Body of pancreas (tissue), 4 donors: ENCODE measurements around the gene TLCD2. TPM values are rescaled to one million over a fixed set of nuclear protein-coding genes. Genes with fewer than 3 reads are reported as not detected.

Experiments used
- ATAC-seq: fragments of 150-250 bp; one replicate; pipeline ENCODE4 v1.9.1; 2016
- DNase-seq, 4 donors: peaks; one replicate each; pipeline ENCODE4 v3.0.0-alpha.2; 2019
- H3K27ac ChIP-seq, 4 donors: fragments of 200-600 bp; sonication (generic); 1 replicate in 3 of 4; 2 replicates in 1 of 4; pipeline versions ENCODE4 v1.5.1 to v1.6.1; 2016 to 2019; ENCODE audit warnings: mild to moderate bottlenecking in 1 of 4, mixed read lengths in 1 of 4, moderate library complexity in 1 of 4
- H3K27me3 ChIP-seq, 2 donors: fragments of 200-600 bp; sonication (generic); one replicate each; pipeline ENCODE4 v1.6.0; 2016; ENCODE audit warnings: mild to moderate bottlenecking in 1 of 2
- H3K36me3 ChIP-seq, 2 donors: fragments of 200-600 bp; sonication (generic); replicated peaks in 1 of 2; 2 replicates each; pipeline ENCODE4 v1.5.1; 2016; ENCODE audit warnings: low read depth in 2 of 2; ENCODE audit not compliant: insufficient read depth in 1 of 2
- H3K4me1 ChIP-seq: fragments of 200-600 bp; sonication (generic); one replicate; pipeline ENCODE4 v1.6.0; 2016
- H3K4me3 ChIP-seq, 2 donors: fragments of 200-600 bp; sonication (generic); 1 replicate in 1 of 2; 2 replicates in 1 of 2; pipeline ENCODE4 v1.5.1; 2016 to 2019
- H3K9me3 ChIP-seq, 3 donors: fragments of 200-600 bp; sonication (generic); 1 replicate in 2 of 3; 2 replicates in 1 of 3; pipeline ENCODE4 v1.5.1; 2016
- POLR2A ChIP-seq, 3 donors: fragments of 450-650 bp; IDR thresholded peaks; one replicate each; pipeline ENCODE4 v1.6.1; 2016; ENCODE audit warnings: antibody characterized with exemption in 3 of 3, mild to moderate bottlenecking in 2 of 3
- WGBS, 2 donors: methylation state at CpG; one replicate each; pipeline ENCODE4 v1.1.5; 2017; 5-methylcytosine and 5-hydroxymethylcytosine counted together
- intact Hi-C: fragments of 100-400 bp; cut with DNase I; formaldehyde crosslinking; loops from one replicate; pipeline ENCODE4 v1.15.1; 2023
- total RNA-seq, 2 donors: library from RNA; depleted of rRNA; stranded (reverse); fragments of >200 nt; gene quantifications; one replicate each; pipeline ENCODE4 v1.1.0, GENCODE V29; 2016
- TF ChIP-seq, protein P1 (sequence below), 7 experiments: fragments of 450-650 bp in 4 of 7; fragments of 200-600 bp in 3 of 7; sonication (generic) in 3 of 7; IDR thresholded peaks; one replicate each; pipeline ENCODE4 v1.5.1; 2016 to 2019; ENCODE audit warnings: antibody characterized with exemption in 7 of 7

The TLCD2 gene
- total RNA-seq, 2 donors from 2014 or later: 1.6 to 2.6 TPM

DNA sequence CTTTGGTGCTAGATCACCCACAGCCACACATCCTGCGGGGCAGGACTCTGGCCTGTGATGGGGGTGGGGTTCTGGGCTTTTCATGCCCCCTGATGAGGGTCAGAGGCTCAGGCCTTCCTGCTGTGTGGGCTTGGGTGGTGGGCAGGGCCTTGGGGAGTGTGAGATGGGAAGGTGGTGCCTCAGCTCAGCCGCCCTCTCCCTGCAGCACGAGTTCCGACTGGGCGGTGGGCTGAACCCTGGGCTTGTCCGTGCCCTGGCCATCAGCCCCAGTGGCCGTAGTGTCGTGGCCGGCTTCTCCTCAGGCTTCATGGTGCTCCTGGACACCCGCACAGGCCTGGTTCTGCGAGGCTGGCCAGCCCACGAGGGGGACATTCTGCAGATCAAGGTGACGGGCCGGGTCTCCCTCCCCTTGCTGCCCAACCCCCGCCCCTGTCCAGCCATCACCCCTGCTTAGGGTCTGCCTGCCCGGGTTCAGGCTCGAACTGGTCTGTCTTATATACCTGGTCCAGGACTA is 25.7 kb upstream of the TLCD2 start:
- H3K27me3 ChIP-seq: no peaks in the 10 kb centered on the region
- H3K9me3 ChIP-seq: no peaks in the 10 kb centered on the region
- ATAC-seq: no peak
- intact Hi-C loops: no loop called here
- no peak for DNase-seq
- H3K36me3 ChIP-seq: no peaks in the 10 kb centered on the region
- TF ChIP-seq POLR2A (IDR thresholded peaks at IDR 0.05): no peak
- TF ChIP-seq, protein P1, sequence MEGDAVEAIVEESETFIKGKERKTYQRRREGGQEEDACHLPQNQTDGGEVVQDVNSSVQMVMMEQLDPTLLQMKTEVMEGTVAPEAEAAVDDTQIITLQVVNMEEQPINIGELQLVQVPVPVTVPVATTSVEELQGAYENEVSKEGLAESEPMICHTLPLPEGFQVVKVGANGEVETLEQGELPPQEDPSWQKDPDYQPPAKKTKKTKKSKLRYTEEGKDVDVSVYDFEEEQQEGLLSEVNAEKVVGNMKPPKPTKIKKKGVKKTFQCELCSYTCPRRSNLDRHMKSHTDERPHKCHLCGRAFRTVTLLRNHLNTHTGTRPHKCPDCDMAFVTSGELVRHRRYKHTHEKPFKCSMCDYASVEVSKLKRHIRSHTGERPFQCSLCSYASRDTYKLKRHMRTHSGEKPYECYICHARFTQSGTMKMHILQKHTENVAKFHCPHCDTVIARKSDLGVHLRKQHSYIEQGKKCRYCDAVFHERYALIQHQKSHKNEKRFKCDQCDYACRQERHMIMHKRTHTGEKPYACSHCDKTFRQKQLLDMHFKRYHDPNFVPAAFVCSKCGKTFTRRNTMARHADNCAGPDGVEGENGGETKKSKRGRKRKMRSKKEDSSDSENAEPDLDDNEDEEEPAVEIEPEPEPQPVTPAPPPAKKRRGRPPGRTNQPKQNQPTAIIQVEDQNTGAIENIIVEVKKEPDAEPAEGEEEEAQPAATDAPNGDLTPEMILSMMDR (IDR thresholded peaks at IDR 0.05): no peak
- no peak overlapping the region for H3K4me3 ChIP-seq
- H3K4me1 ChIP-seq: no peaks in the 10 kb centered on the region
- no peak overlapping the region for H3K27ac ChIP-seq
- 90 to 96% methylated on average over 4 to 11 of the region's 17 CpGs for WGBS, 2 donors

DNA sequence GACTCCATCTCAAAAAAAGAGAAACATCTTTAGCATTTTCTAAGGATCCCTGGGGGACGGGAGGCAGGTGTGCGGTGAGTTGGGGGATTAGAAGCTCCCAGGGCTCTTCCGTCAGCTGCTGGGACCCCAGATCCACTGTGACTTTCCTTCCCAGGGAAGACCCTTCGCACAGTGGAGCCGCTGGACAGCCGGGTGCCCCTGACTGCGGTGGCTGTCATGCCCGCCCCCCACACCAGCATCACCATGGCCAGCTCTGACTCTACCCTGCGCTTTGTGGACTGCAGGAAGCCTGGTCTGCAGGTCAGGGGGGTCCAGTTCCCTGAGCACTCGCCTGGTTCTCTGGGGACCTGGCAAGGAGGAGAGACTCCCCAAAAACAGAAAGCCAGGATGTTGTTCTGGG is 25.2 kb upstream of the TLCD2 start:
- Histone ChIP-seq H3K4me1 (no peaks in the 10 kb centered on the region), H3K27ac (no peak overlapping the region), H3K36me3 (no peaks in the 10 kb centered on the region), H3K9me3 (no peaks in the 10 kb centered on the region), H3K27me3 (no peaks in the 10 kb centered on the region), H3K4me3 (no peak overlapping the region)
- DNase-seq: no peak
- TF ChIP-seq POLR2A (IDR thresholded peaks at IDR 0.05): no peak
- TF ChIP-seq, protein P1 (IDR thresholded peaks at IDR 0.05): no peak
- intact Hi-C loops: no loop called here
- 98 to 100% methylated on average over 7 to 9 of the region's 10 CpGs for WGBS, 2 donors
- no peak for ATAC-seq

DNA sequence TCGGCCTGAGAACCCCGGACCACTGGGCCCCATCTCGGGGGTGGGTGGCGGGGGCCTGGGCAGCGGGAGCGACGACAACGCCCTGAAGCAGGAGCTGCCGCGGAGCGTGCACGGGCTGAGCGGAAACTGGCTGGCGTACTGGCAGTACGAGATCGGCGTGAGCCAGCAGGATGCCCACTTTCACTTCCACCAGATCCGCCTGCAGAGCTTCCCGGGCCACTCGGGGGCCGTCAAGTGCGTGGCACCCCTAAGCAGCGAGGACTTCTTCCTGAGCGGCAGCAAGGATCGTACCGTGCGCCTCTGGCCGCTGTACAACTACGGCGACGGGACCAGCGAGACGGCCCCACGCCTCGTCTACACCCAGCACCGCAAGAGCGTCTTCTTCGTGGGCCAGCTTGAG is 23.6 kb upstream of the TLCD2 start:
- 93 to 95% methylated on average over 16 to 38 of the region's 38 CpGs for WGBS, 2 donors
- intact Hi-C loops: no loop called here
- DNase-seq: no peak
- no peak for TF ChIP-seq POLR2A (IDR thresholded peaks at IDR 0.05)
- TF ChIP-seq, protein P1 (IDR thresholded peaks at IDR 0.05): no peak
- Histone ChIP-seq H3K9me3 (no peaks in the 10 kb centered on the region), H3K27me3 (no peaks in the 10 kb centered on the region), H3K4me1 (no peaks in the 10 kb centered on the region), H3K4me3 (no peak overlapping the region), H3K27ac (no peak overlapping the region), H3K36me3 (no peaks in the 10 kb centered on the region)
- ATAC-seq: no peak

DNA sequence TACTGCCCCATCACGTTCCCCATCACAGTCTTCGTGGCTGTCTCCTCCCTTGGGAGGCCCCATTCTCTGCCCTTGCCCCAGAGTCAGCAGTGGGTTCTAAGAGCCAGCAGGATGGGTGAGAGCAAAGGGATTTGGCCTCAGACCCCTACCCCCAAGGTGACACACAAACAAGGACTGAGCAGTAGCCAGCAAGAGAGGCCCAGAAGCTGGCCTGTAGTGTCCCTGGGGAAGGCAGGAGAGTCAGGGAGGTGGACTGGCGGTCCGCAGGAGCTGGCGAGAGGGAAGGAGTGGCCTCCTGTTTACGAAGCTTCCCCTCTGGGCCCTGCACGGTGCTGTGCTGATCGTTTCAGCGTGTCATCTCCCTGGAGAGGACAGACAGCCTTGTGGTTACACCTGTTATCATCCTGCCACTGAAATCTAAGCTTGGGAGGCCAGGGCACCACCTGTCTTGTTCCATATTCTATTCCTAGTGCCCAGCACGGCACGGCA is 22.7 kb upstream of the TLCD2 start:
- H3K36me3 ChIP-seq: no peaks in the 10 kb centered on the region
- intact Hi-C loops: no loop called here
- ATAC-seq: no peak
- no peak overlapping the region for H3K27ac ChIP-seq
- H3K4me1 ChIP-seq: peaks cover 5% of the 10 kb centered on the region
- DNase-seq: no peak
- TF ChIP-seq, protein P1 (IDR thresholded peaks at IDR 0.05): no peak
- no peak for TF ChIP-seq POLR2A (IDR thresholded peaks at IDR 0.05)
- H3K27me3 ChIP-seq: no peaks in the 10 kb centered on the region
- WGBS, 2 donors: 82 to 86% methylated on average over 11 of the region's 11 CpGs
- no peak overlapping the region for H3K4me3 ChIP-seq
- no peaks in the 10 kb centered on the region for H3K9me3 ChIP-seq

DNA sequence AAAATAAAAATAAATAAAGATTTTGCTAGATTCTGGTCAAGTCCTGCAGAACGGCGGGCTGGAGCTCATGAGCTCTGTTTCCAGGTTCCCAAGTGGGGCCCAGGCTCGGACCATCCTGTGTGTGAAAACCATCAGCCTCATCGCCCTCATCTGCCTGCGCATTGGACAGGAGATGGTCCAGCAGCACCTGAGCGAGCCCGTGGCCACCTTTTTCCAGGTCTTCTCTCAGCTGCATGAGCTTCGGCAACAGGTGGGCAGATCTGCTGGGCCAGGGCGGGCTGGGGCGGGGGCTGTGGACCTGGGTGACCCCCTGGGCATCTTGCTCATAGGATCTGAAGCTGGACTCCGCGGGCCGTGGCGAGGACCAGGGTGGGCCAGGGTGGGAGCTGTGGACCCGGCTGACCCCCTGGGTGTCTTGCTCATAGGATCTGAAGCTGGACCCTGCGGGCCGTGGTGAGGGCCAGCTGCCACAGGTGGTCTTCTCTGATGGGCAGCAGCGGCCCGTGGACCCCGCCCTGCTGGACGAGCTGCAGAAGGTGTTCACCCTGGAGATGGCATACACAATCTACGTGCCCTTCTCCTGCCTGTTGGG is 22.2 kb upstream of the TLCD2 start:
- no peak for TF ChIP-seq POLR2A (IDR thresholded peaks at IDR 0.05)
- TF ChIP-seq, protein P1 (IDR thresholded peaks at IDR 0.05): no peak
- no peaks in the 10 kb centered on the region for H3K9me3 ChIP-seq
- intact Hi-C loops: no loop called here
- ATAC-seq: no peak
- no peaks in the 10 kb centered on the region for H3K36me3 ChIP-seq
- peak in 1 of 4 donors; percentile 10 for DNase-seq
- H3K27ac ChIP-seq: no peak overlapping the region
- no peaks in the 10 kb centered on the region for H3K27me3 ChIP-seq
- no peak overlapping the region for H3K4me3 ChIP-seq
- 89 to 93% methylated on average over 10 to 20 of the region's 22 CpGs for WGBS, 2 donors
- H3K4me1 ChIP-seq: peaks cover 10% of the 10 kb centered on the region
